Hematopoietic multipotent progenitor cell treated with erythropoietin and hydrocortisone succinate and interleukin-3 and kit ligand, for 15 days (in vitro differentiated cells): ENCODE results near the gene RBM44.
A peak's percentile ranks its signal among the peaks of the same experiment; 100 is the strongest.
"Not testable (repeated sequence)": the region's sequence is repeated elsewhere in the genome, so short reads cannot be mapped to it uniquely, and the experiment has no call there.

ENCODE experiments used
- DNase-seq: peaks from one replicate; pipeline ENCODE4 v3.0.0-alpha.2; 2015; ENCODE audit warnings: low spot score

RBM44 gene

GRCh38 chr2:237774811-237775553 is 23.6 kb upstream of the RBM44 start:
- DNase-seq = peak; percentile 50

- no peak for DNase-seq
Measured at GRCh38 chr2:237779521-237779920, 19.1 kb upstream of the RBM44 start.

GRCh38 chr2:237782181-237782580 is 16.4 kb upstream of the RBM44 start:
- no peak for DNase-seq

GRCh38 chr2:237783678-237784077 is 14.9 kb upstream of the RBM44 start:
- DNase-seq = not testable (repeated sequence)

- no peak for DNase-seq
Measured at GRCh38 chr2:237786936-237787335, 11.6 kb upstream of the RBM44 start.

GRCh38 chr2:237790353-237790752 is 8.2 kb upstream of the RBM44 start:
- DNase-seq = no peak

GRCh38 chr2:237791977-237792727 is 6.4 kb upstream of the RBM44 start:
- DNase-seq = no peak

GRCh38 chr2:237797253-237797652 is 1.3 kb upstream of the RBM44 start:
- no peak for DNase-seq

GRCh38 chr2:237799060-237799428 is 465 bp downstream of the RBM44 start:
- DNase-seq = no peak

GRCh38 chr2:237801466-237801865 is 2.9 kb downstream of the RBM44 start:
- DNase-seq = no peak

GRCh38 chr2:237806334-237806733 is 7.8 kb downstream of the RBM44 start:
- no peak for DNase-seq

GRCh38 chr2:237815637-237816036 is 17.1 kb downstream of the RBM44 start:
- no peak for DNase-seq

GRCh38 chr2:237816531-237816930 is 18.0 kb downstream of the RBM44 start:
- no peak for DNase-seq

GRCh38 chr2:237818066-237818473 is 19.5 kb downstream of the RBM44 start:
- no peak for DNase-seq

- DNase-seq = no peak
Measured at GRCh38 chr2:237819231-237819630, 20.7 kb downstream of the RBM44 start.

GRCh38 chr2:237820421-237820820 is 21.8 kb downstream of the RBM44 start:
- DNase-seq = no peak

- no peak for DNase-seq
Measured at GRCh38 chr2:237823544-237823943, 25.0 kb downstream of the RBM44 start.

GRCh38 chr2:237824085-237824484 is 25.5 kb downstream of the RBM44 start:
- no peak for DNase-seq

GRCh38 chr2:237827421-237827987 is 28.9 kb downstream of the RBM44 start:
- no peak for DNase-seq

GRCh38 chr2:237830522-237830921 is 31.9 kb downstream of the RBM44 start:
- no peak for DNase-seq

GRCh38 chr2:237833546-237833945 is 35.0 kb downstream of the RBM44 start:
- DNase-seq = no peak

- DNase-seq = no peak
Measured at GRCh38 chr2:237835372-237835771, 36.8 kb downstream of the RBM44 start.

GRCh38 chr2:237841051-237841450 is 42.5 kb downstream of the RBM44 start:
- no peak for DNase-seq
